ENCODE data around the gene RLF.

GRCh38 chr1:40245686-40246085, 84.5 kb downstream of the RLF start:
- TF ChIP-seq CTCF (conservative IDR thresholded peaks at IDR 0.05) (no peak), EZH2 (IDR thresholded peaks at IDR 0.05; ENCODE audit: low read depth) (no peak)

All from PC-9 (cell line).